ENCODE results near the gene OBSCN. TPM values are rescaled to one million over a fixed set of nuclear protein-coding genes. Genes with fewer than 3 reads are reported as not detected.

OBSCN gene
- total and polyA plus RNA-seq, 2 of the 13 experiments (the other 11 are each of a cell fraction or from before 2014, with no cell fraction given): 0.20 TPM

DNA sequence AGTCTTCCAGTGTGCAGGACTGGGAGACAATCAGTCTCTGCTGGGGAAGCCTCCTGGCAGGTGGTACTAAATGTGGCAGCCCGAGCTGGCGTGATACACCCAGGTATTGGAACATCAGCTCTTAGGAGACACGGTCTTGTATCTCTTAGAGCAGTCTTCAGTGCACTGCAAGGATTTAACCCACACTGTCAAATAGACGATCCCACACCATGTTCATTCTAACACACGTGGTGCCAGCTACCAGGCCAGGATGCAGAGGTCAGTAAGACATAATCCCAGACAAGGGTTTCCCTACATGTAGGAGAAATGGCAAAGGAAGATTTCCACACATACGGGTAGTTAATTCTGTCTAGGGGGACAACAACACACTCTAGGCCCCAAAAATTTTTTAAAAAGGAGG is 190.1 kb downstream of the OBSCN start (continued):
- TF ChIP-seq, protein P1, sequence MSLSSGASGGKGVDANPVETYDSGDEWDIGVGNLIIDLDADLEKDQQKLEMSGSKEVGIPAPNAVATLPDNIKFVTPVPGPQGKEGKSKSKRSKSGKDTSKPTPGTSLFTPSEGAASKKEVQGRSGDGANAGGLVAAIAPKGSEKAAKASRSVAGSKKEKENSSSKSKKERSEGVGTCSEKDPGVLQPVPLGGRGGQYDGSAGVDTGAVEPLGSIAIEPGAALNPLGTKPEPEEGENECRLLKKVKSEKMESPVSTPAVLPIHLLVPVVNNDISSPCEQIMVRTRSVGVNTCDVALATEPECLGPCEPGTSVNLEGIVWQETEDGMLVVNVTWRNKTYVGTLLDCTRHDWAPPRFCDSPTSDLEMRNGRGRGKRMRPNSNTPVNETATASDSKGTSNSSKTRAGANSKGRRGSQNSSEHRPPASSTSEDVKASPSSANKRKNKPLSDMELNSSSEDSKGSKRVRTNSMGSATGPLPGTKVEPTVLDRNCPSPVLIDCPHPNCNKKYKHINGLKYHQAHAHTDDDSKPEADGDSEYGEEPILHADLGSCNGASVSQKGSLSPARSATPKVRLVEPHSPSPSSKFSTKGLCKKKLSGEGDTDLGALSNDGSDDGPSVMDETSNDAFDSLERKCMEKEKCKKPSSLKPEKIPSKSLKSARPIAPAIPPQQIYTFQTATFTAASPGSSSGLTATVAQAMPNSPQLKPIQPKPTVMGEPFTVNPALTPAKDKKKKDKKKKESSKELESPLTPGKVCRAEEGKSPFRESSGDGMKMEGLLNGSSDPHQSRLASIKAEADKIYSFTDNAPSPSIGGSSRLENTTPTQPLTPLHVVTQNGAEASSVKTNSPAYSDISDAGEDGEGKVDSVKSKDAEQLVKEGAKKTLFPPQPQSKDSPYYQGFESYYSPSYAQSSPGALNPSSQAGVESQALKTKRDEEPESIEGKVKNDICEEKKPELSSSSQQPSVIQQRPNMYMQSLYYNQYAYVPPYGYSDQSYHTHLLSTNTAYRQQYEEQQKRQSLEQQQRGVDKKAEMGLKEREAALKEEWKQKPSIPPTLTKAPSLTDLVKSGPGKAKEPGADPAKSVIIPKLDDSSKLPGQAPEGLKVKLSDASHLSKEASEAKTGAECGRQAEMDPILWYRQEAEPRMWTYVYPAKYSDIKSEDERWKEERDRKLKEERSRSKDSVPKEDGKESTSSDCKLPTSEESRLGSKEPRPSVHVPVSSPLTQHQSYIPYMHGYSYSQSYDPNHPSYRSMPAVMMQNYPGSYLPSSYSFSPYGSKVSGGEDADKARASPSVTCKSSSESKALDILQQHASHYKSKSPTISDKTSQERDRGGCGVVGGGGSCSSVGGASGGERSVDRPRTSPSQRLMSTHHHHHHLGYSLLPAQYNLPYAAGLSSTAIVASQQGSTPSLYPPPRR (CRISPR knock-in tag; IDR thresholded peaks at IDR 0.05; ENCODE audit: borderline replicate concordance): no peak
- no peak for TF ChIP-seq KLF16 (CRISPR knock-in tag; IDR thresholded peaks at IDR 0.05)
- no peak for TF ChIP-seq ZNF674 (CRISPR knock-in tag; IDR thresholded peaks at IDR 0.05; ENCODE audit: low read depth)
- TF ChIP-seq ZNF589 (CRISPR knock-in tag; conservative IDR thresholded peaks at IDR 0.05): no peak
- TF ChIP-seq, protein P2, sequence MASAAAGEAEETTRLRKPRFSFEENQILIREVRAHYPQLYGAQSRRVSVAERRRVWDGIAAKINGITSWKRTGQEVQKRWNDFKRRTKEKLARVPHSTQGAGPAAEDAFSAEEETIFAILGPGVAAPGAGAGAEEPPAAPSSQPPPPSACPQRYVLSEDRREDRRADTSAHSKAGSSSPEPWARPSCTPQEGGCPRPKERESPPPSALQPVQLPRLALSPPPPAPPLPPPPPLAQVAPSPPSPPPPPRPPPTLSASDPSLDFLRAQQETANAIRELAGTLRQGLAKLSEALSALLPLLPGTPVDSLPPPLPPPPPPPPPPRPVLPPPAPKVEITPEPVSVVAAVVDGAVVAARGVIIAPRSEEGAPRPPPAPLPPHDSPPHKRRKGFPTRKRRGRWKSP (CRISPR knock-in tag; IDR thresholded peaks at IDR 0.05): no peak

DNA sequence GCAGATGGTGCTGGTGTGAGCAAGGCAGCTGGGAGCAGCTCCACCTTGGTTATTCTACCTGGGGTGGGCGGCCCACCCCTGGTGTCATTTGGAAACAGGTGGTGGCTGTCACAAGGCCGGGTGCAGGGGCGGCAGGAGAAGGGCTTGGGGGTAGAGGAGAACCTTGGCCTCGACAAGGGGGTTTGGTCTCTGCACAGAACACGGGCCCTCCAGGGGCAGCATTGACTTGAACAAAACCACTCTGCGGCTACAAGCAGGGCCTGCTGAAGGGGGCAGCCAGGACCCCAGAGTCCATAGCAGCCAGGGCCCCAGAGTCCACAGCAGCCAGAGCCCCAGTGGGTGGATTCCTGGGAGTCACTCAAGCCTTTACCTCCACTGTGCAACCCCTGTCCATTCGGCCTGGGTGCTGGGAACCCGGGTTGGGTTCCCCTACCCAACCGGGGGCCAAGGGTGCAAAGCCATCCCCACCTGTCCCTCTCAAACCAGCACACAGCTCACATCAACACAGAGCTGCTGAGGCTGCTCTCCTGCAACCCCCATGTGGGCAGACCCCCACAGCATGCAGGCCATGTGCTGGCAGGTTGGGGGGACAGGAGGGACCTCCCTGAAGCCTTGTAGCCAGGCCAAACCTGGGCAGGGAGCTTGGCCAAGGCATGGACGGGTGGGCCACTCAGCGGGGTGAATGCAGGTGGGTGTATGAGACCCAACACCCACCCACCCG is 191.1 kb downstream of the OBSCN start:
- H2AFZ ChIP-seq (ENCODE audit: low read length): no peak overlapping the region
- ATAC-seq (no peak), FAIRE-seq (no peak), DNase-seq (ENCODE audit: low spot score) (no peak)
- peaks cover 26% of the 10 kb centered on the region for H3K4me1 ChIP-seq (ENCODE audit: insufficient read depth, low read length)
- peaks cover 13% of the 10 kb centered on the region for H3K79me2 ChIP-seq (ENCODE audit: insufficient read depth, low read length)
- H3K4me2 ChIP-seq (ENCODE audit: low read depth, low read length): no peak overlapping the region
- ChIA-PET POLR2A (no interaction called here), CTCF (ENCODE audit: low intra/inter-chr PET ratio, low total read pairs) (no interaction called here)
- no peak overlapping the region for H3K9ac ChIP-seq (ENCODE audit: insufficient read depth, low read depth, low read length)
- no peaks in the 10 kb centered on the region for H3K27me3 ChIP-seq (ENCODE audit: control insufficient read depth in 1 of 2, insufficient read depth in 2 of 2, low read length in 2 of 2)
- intact Hi-C loops (cut with micrococcal nuclease; ENCODE audit: unreplicated experiment) (no loop called here), in situ Hi-C loops (cut with HindIII; ENCODE audit: extremely low pct_ligation_motif_present, low pct_unique_long_range_greater_than_20kb) (no loop called here)
- TF ChIP-seq ZNF263 (CRISPR knock-in tag; IDR thresholded peaks at IDR 0.05): no peak
- TF ChIP-seq SUZ12 (IDR thresholded peaks at IDR 0.05; ENCODE audit: low read depth, low read length): no peak
- TF ChIP-seq, protein P3, sequence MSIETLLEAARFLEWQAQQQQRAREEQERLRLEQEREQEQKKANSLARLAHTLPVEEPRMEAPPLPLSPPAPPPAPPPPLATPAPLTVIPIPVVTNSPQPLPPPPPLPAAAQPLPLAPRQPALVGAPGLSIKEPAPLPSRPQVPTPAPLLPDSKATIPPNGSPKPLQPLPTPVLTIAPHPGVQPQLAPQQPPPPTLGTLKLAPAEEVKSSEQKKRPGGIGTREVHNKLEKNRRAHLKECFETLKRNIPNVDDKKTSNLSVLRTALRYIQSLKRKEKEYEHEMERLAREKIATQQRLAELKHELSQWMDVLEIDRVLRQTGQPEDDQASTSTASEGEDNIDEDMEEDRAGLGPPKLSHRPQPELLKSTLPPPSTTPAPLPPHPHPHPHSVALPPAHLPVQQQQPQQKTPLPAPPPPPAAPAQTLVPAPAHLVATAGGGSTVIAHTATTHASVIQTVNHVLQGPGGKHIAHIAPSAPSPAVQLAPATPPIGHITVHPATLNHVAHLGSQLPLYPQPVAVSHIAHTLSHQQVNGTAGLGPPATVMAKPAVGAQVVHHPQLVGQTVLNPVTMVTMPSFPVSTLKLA (IDR thresholded peaks at IDR 0.05): 0 out of 2 replicates have a peak, but pooled peaks have one; percentile 19
- 0 out of 2 replicates have a peak, but pooled peaks have one; percentile 37 for TF ChIP-seq RBFOX2 (IDR thresholded peaks at IDR 0.05; ENCODE audit: low read depth, low read length)
- peak; percentile 70 for TF ChIP-seq AGO2 (optimal IDR thresholded peaks at IDR 0.05; ENCODE audit: low read depth, low read length)
- H3K36me3 ChIP-seq (replicated peaks in 1 of 2; ENCODE audit: control insufficient read depth in 1 of 2, insufficient read depth in 2 of 2, low read length in 2 of 2): peaks cover 25 to 75% of the 10 kb centered on the region in 2 experiments
- BruUV-seq (replicated peaks): no TSS peak
- no peak overlapping the region for H3K27ac ChIP-seq (ENCODE audit: extremely low read length, insufficient read depth, low read length)
- no peak overlapping the region for H3K4me3 ChIP-seq (replicated peaks in 1 of 3; ENCODE audit: insufficient read depth in 1 of 3, low read depth in 2 of 3, low read length in 3 of 3)
- H3K9me3 ChIP-seq (ENCODE audit: low read length): no peaks in the 10 kb centered on the region
- H4K20me1 ChIP-seq (ENCODE audit: insufficient read depth, low read length): peaks cover 14% of the 10 kb centered on the region
- 97% methylated on average over 6 of the region's 12 CpGs for WGBS (ENCODE audit: low lambda C conversion rate)
